K562 (cell line): ENCODE data around the gene PNKD. TPM values are rescaled to one million over a fixed set of nuclear protein-coding genes. Genes with fewer than 3 reads are reported as not detected.

Experiments
- ATAC-seq: fragments of 200-7000 bp; cut with Tn5 transposase; 3 replicates; pipeline ENCODE4 v1.9.1; 2020; ENCODE audit warnings: moderate library complexity
- BruUV-seq: library from RNA; stranded (reverse); fragments of 400-500 nt; replicated peaks from 2 replicates; lab custom pipeline; 2021; lab: Mats Ljungman, UMichigan
- CTCF ChIA-PET: fragments of 300-600 bp; formaldehyde crosslinking; extraction: SDS; loops from one replicate; lab custom pipeline; 2021; ENCODE audit warnings: low intra/inter-chr PET ratio; lab: Yijun Ruan, JAX
- POLR2A ChIA-PET: fragments of 300-600, 350-650 bp; sonication (Branson Sonifier 250); formaldehyde crosslinking; extraction: SDS; loops from one replicate; lab custom pipeline; 2021; ENCODE audit warnings: antibody characterized with exemption, inconsistent platforms; lab: Yijun Ruan, JAX
- DNase-seq, 4 experiments: peaks; one replicate each; pipeline versions ENCODE4 v3.0.0 to v3.0.0-alpha.2; 2011 to 2018; ENCODE audit warnings: low spot score in 3 of 4, mixed read lengths in 3 of 4; ENCODE audit errors: extremely low read depth in 1 of 4
- FAIRE-seq: peaks from 2 replicates; lab custom pipeline; 2011; peaks lifted over from hg19 to GRCh38; lab: Jason Lieb, UNC
- H2AFZ ChIP-seq: 2 replicates; pipeline ENCODE4 v1.6.0; 2011; ENCODE audit warnings: low read depth, low read length, control low read depth, inconsistent platforms
- H3K27ac ChIP-seq: fragments of 200-600 bp; 3 replicates; pipeline ENCODE4 v1.8.0; 2011; ENCODE audit warnings: low read depth, mild to moderate bottlenecking, control low read depth, inconsistent platforms, low read length, moderate library complexity, mixed read lengths; ENCODE audit errors: extremely low read depth
- H3K27me3 ChIP-seq, 2 experiments: fragments of 300-600 bp in 1 of 2; 2 replicates in 1 of 2; 3 replicates in 1 of 2; pipeline versions ENCODE4 v1.6.0 to v1.8.0; 2011; ENCODE audit warnings: inconsistent platforms in 2 of 2, low read length in 2 of 2, mild to moderate bottlenecking in 1 of 2, mixed read lengths in 1 of 2, moderate library complexity in 1 of 2; ENCODE audit not compliant: control insufficient read depth in 2 of 2, insufficient read depth in 2 of 2
- H3K36me3 ChIP-seq: fragments of 300-600 bp; 3 replicates; pipeline ENCODE4 v1.8.0; 2011; ENCODE audit warnings: mild to moderate bottlenecking, low read length, inconsistent platforms; ENCODE audit not compliant: control insufficient read depth, insufficient read depth
- H3K4me1 ChIP-seq, 2 experiments: fragments of 200-600 bp in 1 of 2; replicated peaks in 1 of 2; 2 replicates in 1 of 2; 3 replicates in 1 of 2; pipeline versions ENCODE4 v1.5.1 to v1.8.0; 2011; ENCODE audit warnings: inconsistent platforms in 2 of 2, low read length in 2 of 2, mild to moderate bottlenecking in 1 of 2, mixed read lengths in 1 of 2, moderate library complexity in 1 of 2; ENCODE audit not compliant: control insufficient read depth in 2 of 2, insufficient read depth in 2 of 2
- H3K4me2 ChIP-seq: 2 replicates; pipeline ENCODE4 v1.6.1; 2011; ENCODE audit warnings: low read length, control low read depth, inconsistent platforms, mixed read lengths; ENCODE audit not compliant: insufficient read depth
- H3K4me3 ChIP-seq: fragments of 200-600 bp; sonication (generic), shearing (Covaris generic); 2 replicates; pipeline ENCODE4 v1.5.1; 2016; ENCODE audit warnings: control low read depth, inconsistent platforms
- H3K79me2 ChIP-seq: fragments of 200-600 bp; 3 replicates; pipeline ENCODE4 v1.8.0; 2011; ENCODE audit warnings: low read length, inconsistent platforms; ENCODE audit not compliant: control insufficient read depth, insufficient read depth
- H3K9ac ChIP-seq, 2 experiments: 2 replicates each; pipeline versions ENCODE4 v1.6.0 to v1.6.1; 2011; ENCODE audit warnings: low read depth in 2 of 2, low read length in 2 of 2, control low read depth in 1 of 2, inconsistent platforms in 1 of 2, mild to moderate bottlenecking in 1 of 2, mixed read lengths in 1 of 2; ENCODE audit not compliant: insufficient read depth in 1 of 2
- H3K9me1 ChIP-seq: one replicate; pipeline ENCODE4 v1.6.0; 2011; ENCODE audit warnings: inconsistent platforms, mild to moderate bottlenecking, low read length, moderate library complexity; ENCODE audit not compliant: control insufficient read depth, insufficient read depth
- H3K9me3 ChIP-seq: replicated peaks from 2 replicates; pipeline ENCODE4 v1.5.1; 2011; ENCODE audit warnings: low read depth, low read length, inconsistent platforms; ENCODE audit not compliant: control insufficient read depth, insufficient read depth
- H4K20me1 ChIP-seq: replicated peaks from 2 replicates; pipeline ENCODE4 v1.6.1; 2011; ENCODE audit warnings: low read length, inconsistent platforms, mixed read lengths; ENCODE audit not compliant: control insufficient read depth, insufficient read depth
- BHLHE40 ChIP-seq: IDR thresholded peaks from 2 replicates; pipeline ENCODE4 v1.6.1; 2011; ENCODE audit warnings: low read length, improper control_type of control experiment
- C11orf30 ChIP-seq: fragments of 450-650 bp; IDR thresholded peaks from 2 replicates; pipeline ENCODE4 v1.6.1; 2016; ENCODE audit warnings: low read depth, mild to moderate bottlenecking
- CTCF ChIP-seq, 3 experiments: IDR thresholded peaks in 2 of 3; conservative IDR thresholded peaks in 1 of 3; 2 replicates each; pipeline ENCODE4 v1.5.1; 2011 to 2012; ENCODE audit warnings: low read length in 3 of 3, mild to moderate bottlenecking in 3 of 3, control low read depth in 2 of 3, improper control_type of control experiment in 1 of 3, inconsistent platforms in 1 of 3, low read depth in 1 of 3, mixed read lengths in 1 of 3, moderate library complexity in 1 of 3; ENCODE audit not compliant: insufficient read depth in 2 of 3
- EGR1 ChIP-seq: fragments of 450-650 bp; conservative IDR thresholded peaks from 2 replicates; pipeline ENCODE4 v1.6.1; 2017; ENCODE audit warnings: mild to moderate bottlenecking
- ELK1 ChIP-seq: sonication (generic); formaldehyde crosslinking; IDR thresholded peaks from 2 replicates; pipeline ENCODE4 v1.8.1; 2022; ENCODE audit warnings: missing genetic modification reagents
- ESRRA ChIP-seq: fragments of 450-650 bp; IDR thresholded peaks from 2 replicates; pipeline ENCODE4 v1.6.1; 2014; ENCODE audit warnings: low read depth, mild to moderate bottlenecking, moderate library complexity, borderline replicate concordance
- EWSR1 ChIP-seq: fragments of 450-650 bp; IDR thresholded peaks from 2 replicates; pipeline ENCODE4 v1.6.1; 2018; ENCODE audit warnings: borderline replicate concordance, mild to moderate bottlenecking, low read depth, moderate library complexity; ENCODE audit not compliant: partially characterized antibody
- HMBOX1 ChIP-seq: sonication (generic); IDR thresholded peaks from 2 replicates; pipeline ENCODE4 v1.6.1; 2016
- HSF4 ChIP-seq: fragments of 250-450 bp; sonication (Bioruptor Pico); IDR thresholded peaks from 2 replicates; pipeline ENCODE4 v2.1.2; 2022; ENCODE audit warnings: mild to moderate bottlenecking, moderate library complexity, borderline replicate concordance
- MEF2A ChIP-seq: IDR thresholded peaks from 2 replicates; pipeline ENCODE4 v1.6.1; 2011; ENCODE audit warnings: low read depth, mild to moderate bottlenecking, low read length, moderate library complexity; ENCODE audit not compliant: control insufficient read depth
- NRF1 ChIP-seq, 2 experiments: fragments of 450-650 bp; IDR thresholded peaks in 1 of 2; conservative IDR thresholded peaks in 1 of 2; 2 replicates each; pipeline ENCODE4 v1.6.1; 2014; ENCODE audit warnings: mild to moderate bottlenecking in 2 of 2
- RB1 ChIP-seq: fragments of 450-650 bp; IDR thresholded peaks from 2 replicates; pipeline ENCODE4 v1.6.1; 2017; ENCODE audit warnings: low read depth, mild to moderate bottlenecking
- RNF219 ChIP-seq: fragments of 250-450 bp; sonication (Bioruptor Pico); IDR thresholded peaks from 2 replicates; pipeline ENCODE4 v1.5.0; 2022; ENCODE audit warnings: mild to moderate bottlenecking
- SNRNP70 ChIP-seq: fragments of 200-400 bp; formaldehyde crosslinking; optimal IDR thresholded peaks from 2 replicates; pipeline ENCODE3; 2017; ENCODE audit warnings: low read depth, low read length
- USF2 ChIP-seq: sonication (generic); formaldehyde crosslinking; IDR thresholded peaks from 2 replicates; pipeline ENCODE4 v1.5.0; 2020; ENCODE audit warnings: missing genetic modification reagents
- ZNF134 ChIP-seq: fragments of 250-450 bp; sonication (Bioruptor Pico); conservative IDR thresholded peaks from 2 replicates; pipeline ENCODE4 v1.4.0; 2020
- ZNF431 ChIP-seq: sonication (generic); formaldehyde crosslinking; IDR thresholded peaks from 2 replicates; pipeline ENCODE4 v1.8.0; 2022; ENCODE audit warnings: mild to moderate bottlenecking, missing genetic modification reagents
- WGBS: fragments of 100-300 bp; shearing (Covaris generic); methylation state at CpG from one replicate; pipeline ENCODE4 v1.1.6; 2016; ENCODE audit warnings: low coverage, mixed read lengths; ENCODE audit not compliant: insufficient coverage; ENCODE audit errors: missing lambda C conversion rate; 5-methylcytosine and 5-hydroxymethylcytosine counted together
- in situ Hi-C: fragments of 300-500 bp; cut with MboI; formaldehyde crosslinking; loops from 4 replicates; pipeline ENCODE4 v1.15.0; 2018; ENCODE audit warnings: inconsistent platforms, mixed read lengths
- intact Hi-C: fragments of 100-400 bp; cut with micrococcal nuclease; formaldehyde crosslinking; loops from 2 replicates; pipeline ENCODE4 v1.14.2; 2022
- polyA plus RNA-seq, 8 experiments: library from polyadenylated mRNA; depleted of rRNA in 4 of 8; stranded (reverse) in 5 of 8; unstranded in 3 of 8; fragments of >200 nt; fragmentation: Nextera tagmentation in 2 of 8; fragmentation: Illumina TruSeq in 1 of 8; extraction: Ambion mirVana in 2 of 8; extraction: Trizol in 1 of 8; gene quantifications; 2 replicates each; pipeline versions ENCODE4 v1.2.1 to v1.2.3, GENCODE V29; 2011 to 2014; ENCODE audit warnings: inconsistent platforms in 1 of 8, missing spikeins in 1 of 8
- total RNA-seq, 7 experiments: library from RNA; depleted of rRNA in 6 of 7; stranded (reverse); fragments of >200 nt in 6 of 7; fragmentation: Illumina TruSeq in 2 of 7; extraction: Trizol in 2 of 7; gene quantifications; 2 replicates each; pipeline versions ENCODE4 v1.2.1 to v1.2.3, GENCODE V29; 2011 to 2021; ENCODE audit warnings: low replicate concordance in 1 of 7

The PNKD gene
- total and polyA plus RNA-seq, 9 of the 15 experiments (the other 6 are each of a cell fraction or from before 2014, with no cell fraction given), result 26.0 to 105 (median 60.1) TPM

- H4K20me1 ChIP-seq, result no peaks in the 10 kb centered on the region
- CTCF ChIA-PET, result no interaction called here
- H3K4me1 ChIP-seq, result no peaks in the 10 kb centered on the region; a peak in 1 of 5 replicates
- DNase-seq (peak in 3 of 4 experiments; percentile 19 to 59 (median 25)), ATAC-seq (peak; percentile 95), FAIRE-seq (peak; percentile 73)
- BruUV-seq, result no TSS peak
- H3K9ac ChIP-seq, result no peak overlapping the region
- no peaks in the 10 kb centered on the region for H3K9me3 ChIP-seq
- POLR2A ChIA-PET, result interaction anchor here (0.7 to 1.2 kb wide), 2 partner anchors 26 to 40 kb away, joined by 3 to 6 read pairs; partner anchors contain the start of gene PNKD
- H3K27ac ChIP-seq, result no peak overlapping the region
- H2AFZ ChIP-seq, result no peak overlapping the region
- H3K79me2 ChIP-seq, result no peaks in the 10 kb centered on the region
- no peaks in the 10 kb centered on the region for H3K9me1 ChIP-seq
- H3K27me3 ChIP-seq, result no peaks in the 10 kb centered on the region
- no peak overlapping the region for H3K4me2 ChIP-seq
- 18% methylated on average over 1 of the region's 1 CpG for WGBS
- no peak overlapping the region for H3K4me3 ChIP-seq
- in situ Hi-C loops (no loop called here), intact Hi-C loops (no loop called here)
- peaks cover 73% of the 10 kb centered on the region for H3K36me3 ChIP-seq
- TF ChIP-seq HMBOX1 (peak; percentile 82), EWSR1 (no peak), ESRRA (no peak), SNRNP70 (no peak), EGR1 (peak; percentile 52), HSF4 (CRISPR knock-in tag) (no peak), C11orf30 (no peak), ZNF134 (CRISPR knock-in tag) (no peak), ELK1 (no peak), MEF2A (no peak), CTCF (IDR thresholded peaks at IDR 0.05 in 2 of 3, conservative IDR thresholded peaks at IDR 0.05 in 1 of 3; ENCODE audit: insufficient read depth in 2 of 3, low read depth in 1 of 3, low read length in 3 of 3) (peak; percentile 10 to 18 (median 16); a peak in 2 of 6 replicates), NRF1 (conservative IDR thresholded peaks at IDR 0.05 in 1 of 2, IDR thresholded peaks at IDR 0.05 in 1 of 2) (no peak), RNF219 (no peak), BHLHE40 (no peak), USF2 (CRISPR knock-in tag) (no peak), ZNF431 (CRISPR knock-in tag) (no peak), RB1 (no peak)
Measured at GRCh38 chr2:218230882-218231281, 39.4 kb upstream of the PNKD start.
